ENCODE data around the gene TBC1D22B. TPM values are rescaled to one million over a fixed set of nuclear protein-coding genes. Genes with fewer than 3 reads are reported as not detected.

Gene TBC1D22B
- total RNA-seq, 1 donor: 6.9 TPM

DNA sequence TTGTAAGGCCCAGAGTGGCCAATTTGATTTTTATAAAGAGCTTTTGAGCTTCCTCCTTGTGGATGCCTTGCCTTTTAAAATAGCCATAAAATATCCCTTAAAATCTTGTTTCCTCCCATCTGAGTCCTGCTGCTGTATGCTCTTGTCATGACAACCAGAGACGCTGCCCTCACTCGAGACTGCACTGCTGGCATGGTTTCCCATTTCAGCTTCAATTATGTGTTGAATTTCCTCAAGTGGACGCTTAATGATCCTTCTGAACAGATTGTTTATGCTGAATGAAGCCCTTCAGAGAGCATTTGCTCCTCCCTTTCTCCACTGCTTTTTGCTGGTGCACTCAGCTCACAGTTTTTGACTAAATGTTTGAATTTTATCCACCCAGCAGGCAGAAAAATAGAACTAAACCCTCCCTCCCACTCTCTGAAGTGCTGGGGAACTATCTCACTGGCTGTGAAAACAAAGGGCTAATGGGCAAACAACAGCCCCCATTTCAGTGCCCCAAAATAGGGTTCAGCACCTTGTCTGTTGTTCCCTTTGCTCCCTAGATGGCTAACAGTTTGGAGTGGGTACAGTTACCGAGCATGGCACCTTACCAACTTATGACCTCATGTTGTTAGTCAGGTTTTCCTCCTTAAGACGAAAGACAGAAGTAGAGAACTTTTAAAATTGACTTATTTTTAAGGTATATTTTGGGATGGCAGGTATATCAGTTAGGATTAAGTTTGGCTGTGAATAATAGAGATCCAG lies 50.7 kb downstream of the TBC1D22B start:
- Histone ChIP-seq H3K4me1 (ENCODE audit: insufficient read depth, low read length) (peaks cover 15% of the 10 kb centered on the region), H3K27ac (ENCODE audit: low read depth, low read length) (peak overlapping the region; percentile 25), H3K79me2 (ENCODE audit: insufficient read depth, low read length) (no peaks in the 10 kb centered on the region), H4K20me1 (ENCODE audit: insufficient read depth, low read length) (no peaks in the 10 kb centered on the region), H2AFZ (ENCODE audit: low read length) (no peak overlapping the region), H3K4me3 (ENCODE audit: insufficient read depth, low read length) (no peak overlapping the region), H3K27me3 (ENCODE audit: insufficient read depth, low read length) (no peaks in the 10 kb centered on the region), H3K36me3 (ENCODE audit: insufficient read depth, low read length) (peaks cover 24% of the 10 kb centered on the region), H3K4me2 (ENCODE audit: insufficient read depth, low read length) (no peak overlapping the region), H3K9me3 (ENCODE audit: low read depth, low read length) (no peaks in the 10 kb centered on the region)
- TF ChIP-seq, protein P1, sequence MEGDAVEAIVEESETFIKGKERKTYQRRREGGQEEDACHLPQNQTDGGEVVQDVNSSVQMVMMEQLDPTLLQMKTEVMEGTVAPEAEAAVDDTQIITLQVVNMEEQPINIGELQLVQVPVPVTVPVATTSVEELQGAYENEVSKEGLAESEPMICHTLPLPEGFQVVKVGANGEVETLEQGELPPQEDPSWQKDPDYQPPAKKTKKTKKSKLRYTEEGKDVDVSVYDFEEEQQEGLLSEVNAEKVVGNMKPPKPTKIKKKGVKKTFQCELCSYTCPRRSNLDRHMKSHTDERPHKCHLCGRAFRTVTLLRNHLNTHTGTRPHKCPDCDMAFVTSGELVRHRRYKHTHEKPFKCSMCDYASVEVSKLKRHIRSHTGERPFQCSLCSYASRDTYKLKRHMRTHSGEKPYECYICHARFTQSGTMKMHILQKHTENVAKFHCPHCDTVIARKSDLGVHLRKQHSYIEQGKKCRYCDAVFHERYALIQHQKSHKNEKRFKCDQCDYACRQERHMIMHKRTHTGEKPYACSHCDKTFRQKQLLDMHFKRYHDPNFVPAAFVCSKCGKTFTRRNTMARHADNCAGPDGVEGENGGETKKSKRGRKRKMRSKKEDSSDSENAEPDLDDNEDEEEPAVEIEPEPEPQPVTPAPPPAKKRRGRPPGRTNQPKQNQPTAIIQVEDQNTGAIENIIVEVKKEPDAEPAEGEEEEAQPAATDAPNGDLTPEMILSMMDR (IDR thresholded peaks at IDR 0.05; ENCODE audit: extremely low read depth, low read depth, low read length): no peak
- peak; percentile 23 for DNase-seq (ENCODE audit: insufficient read length, low spot score, missing footprints)

DNA sequence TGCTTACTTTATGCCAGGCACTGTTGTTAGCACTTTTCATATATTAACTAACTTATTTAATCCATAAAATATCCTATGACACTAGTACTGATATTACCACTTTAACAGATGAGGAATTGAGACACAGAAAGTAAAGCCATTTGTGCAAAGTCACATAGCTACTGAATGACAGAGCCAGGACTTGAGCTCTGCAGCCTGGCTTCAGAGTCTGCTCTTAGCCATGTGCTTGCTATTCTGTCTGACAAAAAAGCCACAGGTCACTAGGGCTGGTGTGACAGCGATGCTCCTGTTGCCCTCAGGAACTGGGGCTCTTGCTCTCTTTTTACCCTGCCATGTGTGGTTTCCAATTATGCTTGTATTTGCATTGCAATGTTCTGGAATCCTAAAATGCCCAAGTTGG lies 51.5 kb downstream of the TBC1D22B start:
- Histone ChIP-seq H3K36me3 (ENCODE audit: insufficient read depth, low read length) (peaks cover 26% of the 10 kb centered on the region), H3K27me3 (ENCODE audit: insufficient read depth, low read length) (no peaks in the 10 kb centered on the region), H3K9me3 (ENCODE audit: low read depth, low read length) (no peaks in the 10 kb centered on the region), H3K79me2 (ENCODE audit: insufficient read depth, low read length) (no peaks in the 10 kb centered on the region), H3K4me3 (ENCODE audit: insufficient read depth, low read length) (no peak overlapping the region), H2AFZ (ENCODE audit: low read length) (no peak overlapping the region), H3K4me2 (ENCODE audit: insufficient read depth, low read length) (no peak overlapping the region), H3K4me1 (ENCODE audit: insufficient read depth, low read length) (peaks cover 15% of the 10 kb centered on the region), H4K20me1 (ENCODE audit: insufficient read depth, low read length) (peaks cover 2% of the 10 kb centered on the region), H3K27ac (ENCODE audit: low read depth, low read length) (no peak overlapping the region)
- TF ChIP-seq, protein P1 (IDR thresholded peaks at IDR 0.05; ENCODE audit: extremely low read depth, low read depth, low read length): no peak
- DNase-seq (ENCODE audit: insufficient read length, low spot score, missing footprints): no peak

DNA sequence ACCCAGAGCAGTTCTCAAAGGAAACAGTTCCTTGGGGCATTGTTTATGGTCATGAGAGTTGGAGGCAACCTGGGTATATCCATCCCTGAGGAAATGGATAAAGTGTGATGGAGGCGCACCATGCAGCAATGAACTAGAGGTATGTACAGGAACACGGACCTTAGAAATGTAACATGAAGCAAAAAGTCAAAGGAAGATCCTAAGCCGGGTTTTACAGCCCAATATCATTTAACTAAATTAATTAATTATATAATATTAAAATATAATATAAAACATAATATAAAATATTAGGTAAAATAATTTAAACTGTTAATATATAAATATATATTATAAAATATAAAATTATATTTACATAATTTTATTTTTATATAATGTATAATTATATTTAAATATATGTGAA lies 52.1 kb downstream of the TBC1D22B start:
- Histone ChIP-seq H4K20me1 (ENCODE audit: insufficient read depth, low read length) (peaks cover 2% of the 10 kb centered on the region), H2AFZ (ENCODE audit: low read length) (no peak overlapping the region), H3K4me2 (ENCODE audit: insufficient read depth, low read length) (no peak overlapping the region), H3K4me1 (ENCODE audit: insufficient read depth, low read length) (peaks cover 15% of the 10 kb centered on the region), H3K36me3 (ENCODE audit: insufficient read depth, low read length) (peaks cover 23% of the 10 kb centered on the region), H3K4me3 (ENCODE audit: insufficient read depth, low read length) (no peak overlapping the region), H3K9me3 (ENCODE audit: low read depth, low read length) (no peaks in the 10 kb centered on the region), H3K27ac (ENCODE audit: low read depth, low read length) (no peak overlapping the region), H3K27me3 (ENCODE audit: insufficient read depth, low read length) (no peaks in the 10 kb centered on the region), H3K79me2 (ENCODE audit: insufficient read depth, low read length) (no peaks in the 10 kb centered on the region)
- no peak for DNase-seq (ENCODE audit: insufficient read length, low spot score, missing footprints)
- TF ChIP-seq, protein P1 (IDR thresholded peaks at IDR 0.05; ENCODE audit: extremely low read depth, low read depth, low read length): no peak

DNA sequence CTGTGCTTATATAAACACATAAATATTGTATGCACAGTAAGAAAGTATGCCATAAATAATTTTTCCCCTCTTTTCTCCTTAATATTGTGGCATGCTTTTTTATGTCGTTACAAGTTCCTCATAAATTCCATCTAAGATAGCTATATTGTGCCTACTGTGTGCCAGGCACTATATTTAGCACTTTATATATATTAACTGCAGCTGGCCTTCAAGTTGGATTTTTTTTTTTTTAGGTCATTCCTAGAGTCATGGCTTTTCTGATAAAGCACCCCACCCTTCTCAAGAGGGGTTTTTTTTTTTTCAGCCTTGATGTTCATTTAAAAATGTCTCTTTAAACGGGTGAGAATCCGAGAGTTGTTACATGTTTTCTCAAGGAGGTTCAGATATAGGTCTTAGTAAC lies 53.4 kb downstream of the TBC1D22B start:
- Histone ChIP-seq H3K4me2 (ENCODE audit: insufficient read depth, low read length) (no peak overlapping the region), H3K4me3 (ENCODE audit: insufficient read depth, low read length) (no peak overlapping the region), H3K36me3 (ENCODE audit: insufficient read depth, low read length) (peaks cover 23% of the 10 kb centered on the region), H3K27me3 (ENCODE audit: insufficient read depth, low read length) (no peaks in the 10 kb centered on the region), H3K4me1 (ENCODE audit: insufficient read depth, low read length) (peaks cover 15% of the 10 kb centered on the region), H3K27ac (ENCODE audit: low read depth, low read length) (no peak overlapping the region), H2AFZ (ENCODE audit: low read length) (no peak overlapping the region), H4K20me1 (ENCODE audit: insufficient read depth, low read length) (peaks cover 2% of the 10 kb centered on the region), H3K79me2 (ENCODE audit: insufficient read depth, low read length) (no peaks in the 10 kb centered on the region), H3K9me3 (ENCODE audit: low read depth, low read length) (no peaks in the 10 kb centered on the region)
- no peak for DNase-seq (ENCODE audit: insufficient read length, low spot score, missing footprints)
- TF ChIP-seq, protein P1 (IDR thresholded peaks at IDR 0.05; ENCODE audit: extremely low read depth, low read depth, low read length): no peak
